Measurements from ENCODE around the gene SLC15A1.

SLC15A1 gene

GRCh38 chr13:98741741-98742435 is 10.6 kb downstream of the SLC15A1 start:
- Histone ChIP-seq H2BK5ac (ENCODE audit: low read depth, low read length, poor library complexity) (no peak overlapping the region), H3K9me3 (ENCODE audit: insufficient read depth, low read depth, low read length) (peaks cover 10% of the 10 kb centered on the region), H2AK5ac (ENCODE audit: low read length) (no peak overlapping the region), H3K27ac (ENCODE audit: low read depth, low read length) (no peak overlapping the region), H4K12ac (ENCODE audit: low read depth, low read length) (no peak overlapping the region), H3K14ac (ENCODE audit: low read length) (no peak overlapping the region), H3K23ac (ENCODE audit: low read length) (no peak overlapping the region), H3K79me1 (ENCODE audit: low read length) (no peaks in the 10 kb centered on the region), H2BK120ac (ENCODE audit: insufficient read depth, low read length, poor library complexity) (no peak overlapping the region), H2AFZ (ENCODE audit: insufficient read depth, low read length, poor library complexity) (no peak overlapping the region), H3K79me2 (ENCODE audit: control insufficient read depth, insufficient read depth, low read length, poor library complexity) (no peaks in the 10 kb centered on the region), H3K4me1 (ENCODE audit: control insufficient read depth in 1 of 2, insufficient read depth in 2 of 2, low read length in 2 of 2) (no peaks in the 10 kb centered on the region), H3K4ac (ENCODE audit: low read depth, low read length) (no peak overlapping the region), H3K9ac (ENCODE audit: low read length) (no peak overlapping the region), H3K4me2 (ENCODE audit: low read length) (no peak overlapping the region), H3K18ac (ENCODE audit: low read length) (no peak overlapping the region), H3K4me3 (ENCODE audit: low read depth, low read length) (no peak overlapping the region), H2BK12ac (ENCODE audit: low read length) (no peak overlapping the region), H4K8ac (ENCODE audit: low read depth, low read length) (no peak overlapping the region), H3K36me3 (ENCODE audit: control insufficient read depth in 1 of 2, insufficient read depth in 2 of 2, low read length in 2 of 2) (no peaks in the 10 kb centered on the region), H4K91ac (ENCODE audit: low read depth, low read length) (no peak overlapping the region), H3K27me3 (ENCODE audit: insufficient read depth, low read length) (no peaks in the 10 kb centered on the region)
- WGBS (ENCODE audit: extremely low coverage, insufficient coverage, insufficient read length): no CpG with 5 or more reads among the region's 14 CpGs
- DNase-seq: no peak

- Histone ChIP-seq H2BK120ac (ENCODE audit: insufficient read depth, low read length, poor library complexity) (no peak overlapping the region), H3K9ac (ENCODE audit: low read length) (no peak overlapping the region)
These were observed 12.3 kb downstream of the SLC15A1 start for GRCh38 chr13:98740131-98740530.

DNA sequence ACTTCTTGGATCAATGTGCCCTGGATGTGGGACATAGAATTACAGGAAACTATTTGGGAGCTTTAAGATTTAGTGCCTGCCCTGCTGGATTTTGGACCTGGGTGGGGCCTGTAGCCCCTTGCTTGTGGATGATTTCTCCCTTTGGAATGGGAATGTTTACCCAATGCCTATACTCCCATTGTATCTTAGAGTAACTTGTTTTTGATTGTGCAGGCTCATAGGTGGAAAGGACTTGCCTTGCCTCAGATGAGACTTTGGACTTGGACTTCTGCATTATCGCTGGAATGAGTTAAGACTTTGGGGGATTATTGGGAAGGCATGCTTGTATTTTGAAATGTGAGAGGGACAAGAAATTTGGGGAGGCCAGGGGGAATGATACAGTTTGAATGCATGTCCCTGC is 13.5 kb downstream of the SLC15A1 start:
- Histone ChIP-seq H3K79me1 (ENCODE audit: low read length) (no peaks in the 10 kb centered on the region), H3K4me2 (ENCODE audit: low read length) (no peak overlapping the region), H3K27me3 (ENCODE audit: insufficient read depth, low read length) (no peaks in the 10 kb centered on the region), H2AK5ac (ENCODE audit: low read length) (no peak overlapping the region), H3K4ac (ENCODE audit: low read depth, low read length) (no peak overlapping the region), H3K14ac (ENCODE audit: low read length) (no peak overlapping the region), H3K23ac (ENCODE audit: low read length) (no peak overlapping the region), H3K27ac (ENCODE audit: low read depth, low read length) (no peak overlapping the region), H2BK12ac (ENCODE audit: low read length) (no peak overlapping the region), H3K4me1 (ENCODE audit: control insufficient read depth in 1 of 2, insufficient read depth in 2 of 2, low read length in 2 of 2) (no peaks in the 10 kb centered on the region), H2AFZ (ENCODE audit: insufficient read depth, low read length, poor library complexity) (no peak overlapping the region), H3K9me3 (ENCODE audit: insufficient read depth, low read depth, low read length) (peaks cover 10% of the 10 kb centered on the region), H4K8ac (ENCODE audit: low read depth, low read length) (no peak overlapping the region), H2BK120ac (ENCODE audit: insufficient read depth, low read length, poor library complexity) (no peak overlapping the region), H4K91ac (ENCODE audit: low read depth, low read length) (no peak overlapping the region), H3K36me3 (ENCODE audit: control insufficient read depth in 1 of 2, insufficient read depth in 2 of 2, low read length in 2 of 2) (no peaks in the 10 kb centered on the region), H2BK5ac (ENCODE audit: low read depth, low read length, poor library complexity) (no peak overlapping the region), H4K12ac (ENCODE audit: low read depth, low read length) (no peak overlapping the region), H3K79me2 (ENCODE audit: control insufficient read depth, insufficient read depth, low read length, poor library complexity) (no peaks in the 10 kb centered on the region), H3K4me3 (ENCODE audit: low read depth, low read length) (no peak overlapping the region), H3K9ac (ENCODE audit: low read length) (no peak overlapping the region), H3K18ac (ENCODE audit: low read length) (no peak overlapping the region)
- no peak for DNase-seq
- WGBS (ENCODE audit: extremely low coverage, insufficient coverage, insufficient read length): no CpG with 5 or more reads among the region's 1 CpG

More at GRCh38 chr13:98740131-98740530, 12.3 kb downstream of the SLC15A1 start:
- Histone ChIP-seq H2BK5ac (ENCODE audit: low read depth, low read length, poor library complexity) (no peak overlapping the region), H3K4ac (ENCODE audit: low read depth, low read length) (no peak overlapping the region), H4K91ac (ENCODE audit: low read depth, low read length) (no peak overlapping the region), H3K79me1 (ENCODE audit: low read length) (no peaks in the 10 kb centered on the region), H3K27me3 (ENCODE audit: insufficient read depth, low read length) (no peaks in the 10 kb centered on the region), H4K12ac (ENCODE audit: low read depth, low read length) (no peak overlapping the region), H3K9me3 (ENCODE audit: insufficient read depth, low read depth, low read length) (peaks cover 10% of the 10 kb centered on the region), H2AK5ac (ENCODE audit: low read length) (no peak overlapping the region), H3K27ac (ENCODE audit: low read depth, low read length) (no peak overlapping the region), H3K79me2 (ENCODE audit: control insufficient read depth, insufficient read depth, low read length, poor library complexity) (no peaks in the 10 kb centered on the region), H3K4me3 (ENCODE audit: low read depth, low read length) (no peak overlapping the region), H3K14ac (ENCODE audit: low read length) (no peak overlapping the region), H3K36me3 (ENCODE audit: control insufficient read depth in 1 of 2, insufficient read depth in 2 of 2, low read length in 2 of 2) (no peaks in the 10 kb centered on the region), H3K18ac (ENCODE audit: low read length) (no peak overlapping the region), H3K23ac (ENCODE audit: low read length) (no peak overlapping the region), H3K4me2 (ENCODE audit: low read length) (no peak overlapping the region), H2BK12ac (ENCODE audit: low read length) (no peak overlapping the region), H2AFZ (ENCODE audit: insufficient read depth, low read length, poor library complexity) (no peak overlapping the region), H3K4me1 (ENCODE audit: control insufficient read depth in 1 of 2, insufficient read depth in 2 of 2, low read length in 2 of 2) (no peaks in the 10 kb centered on the region), H4K8ac (ENCODE audit: low read depth, low read length) (no peak overlapping the region)
- no CpG with 5 or more reads among the region's 8 CpGs for WGBS (ENCODE audit: extremely low coverage, insufficient coverage, insufficient read length)
- no peak for DNase-seq

DNA sequence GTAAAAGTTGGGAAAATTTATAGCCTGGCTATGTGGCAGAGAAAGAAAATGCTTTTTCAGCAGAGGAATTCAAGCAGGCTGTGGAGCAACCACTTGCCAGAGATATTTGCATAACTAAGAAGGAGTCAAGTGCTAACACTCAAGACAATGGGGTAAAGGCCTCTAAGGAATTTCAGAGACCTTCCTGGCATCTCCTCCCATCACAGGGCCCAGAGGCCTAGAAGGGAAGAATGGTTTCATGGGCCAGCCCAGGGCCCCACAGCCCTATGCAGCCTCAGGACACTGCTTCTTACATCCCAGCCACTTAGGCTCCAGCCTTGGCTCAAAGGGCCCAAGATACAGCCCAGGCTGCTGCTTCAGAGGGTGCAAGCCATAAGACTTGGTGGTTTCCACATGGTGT is 14.3 kb downstream of the SLC15A1 start:
- H3K9ac ChIP-seq (ENCODE audit: low read length): no peak overlapping the region
- no peak overlapping the region for H2BK120ac ChIP-seq (ENCODE audit: insufficient read depth, low read length, poor library complexity)
- H3K14ac ChIP-seq (ENCODE audit: low read length): no peak overlapping the region
- H3K79me1 ChIP-seq (ENCODE audit: low read length): no peaks in the 10 kb centered on the region
- H3K4me1 ChIP-seq (ENCODE audit: control insufficient read depth in 1 of 2, insufficient read depth in 2 of 2, low read length in 2 of 2): no peaks in the 10 kb centered on the region
- no peak overlapping the region for H2BK12ac ChIP-seq (ENCODE audit: low read length)
- H3K9me3 ChIP-seq (ENCODE audit: insufficient read depth, low read depth, low read length): peaks cover 10% of the 10 kb centered on the region
- no peak overlapping the region for H3K23ac ChIP-seq (ENCODE audit: low read length)
- no peak overlapping the region for H2AK5ac ChIP-seq (ENCODE audit: low read length)
- H2AFZ ChIP-seq (ENCODE audit: insufficient read depth, low read length, poor library complexity): no peak overlapping the region
- no peak overlapping the region for H3K4me2 ChIP-seq (ENCODE audit: low read length)
- H3K36me3 ChIP-seq (ENCODE audit: control insufficient read depth in 1 of 2, insufficient read depth in 2 of 2, low read length in 2 of 2): no peaks in the 10 kb centered on the region
- no peak overlapping the region for H4K12ac ChIP-seq (ENCODE audit: low read depth, low read length)
- no peaks in the 10 kb centered on the region for H3K27me3 ChIP-seq (ENCODE audit: insufficient read depth, low read length)
- no peaks in the 10 kb centered on the region for H3K79me2 ChIP-seq (ENCODE audit: control insufficient read depth, insufficient read depth, low read length, poor library complexity)
- H4K91ac ChIP-seq (ENCODE audit: low read depth, low read length): no peak overlapping the region
- H3K4ac ChIP-seq (ENCODE audit: low read depth, low read length): no peak overlapping the region
- H3K27ac ChIP-seq (ENCODE audit: low read depth, low read length): no peak overlapping the region
- no peak overlapping the region for H2BK5ac ChIP-seq (ENCODE audit: low read depth, low read length, poor library complexity)
- no peak for DNase-seq
- H4K8ac ChIP-seq (ENCODE audit: low read depth, low read length): no peak overlapping the region
- no peak overlapping the region for H3K18ac ChIP-seq (ENCODE audit: low read length)
- H3K4me3 ChIP-seq (ENCODE audit: low read depth, low read length): no peak overlapping the region

Data from trophoblast cell (in vitro differentiated cells and primary cell).